Upper lobe of left lung (tissue), 6 donors: Measurements from ENCODE around the gene INPP4B. TPM values are rescaled to one million over a fixed set of nuclear protein-coding genes. Genes with fewer than 3 reads are reported as not detected.

Source experiments
- ATAC-seq, 2 donors: fragments of 200-7000 bp; cut with Tn5 transposase; one replicate each; pipeline ENCODE4 v1.9.1; 2022; ENCODE audit warnings: mild to moderate bottlenecking in 2 of 2, moderate library complexity in 2 of 2; ENCODE audit not compliant: low FRiP score in 2 of 2
- DNase-seq, 2 donors: peaks; one replicate each; pipeline ENCODE4 v3.0.0-alpha.2; 2019 to 2020
- H3K27ac ChIP-seq, 4 donors: fragments of 200-600 bp; sonication (generic); one replicate each; pipeline ENCODE4 v1.5.1; 2016 to 2019
- H3K27me3 ChIP-seq, 4 donors: fragments of 200-600 bp; sonication (generic); one replicate each; pipeline ENCODE4 v1.5.1; 2017 to 2019
- H3K36me3 ChIP-seq, 4 donors: fragments of 200-600 bp; sonication (generic); one replicate each; pipeline ENCODE4 v1.5.1; 2016 to 2019
- H3K4me1 ChIP-seq, 4 donors: fragments of 200-600 bp; sonication (generic); one replicate each; pipeline ENCODE4 v1.5.1; 2018 to 2019
- H3K4me3 ChIP-seq, 4 donors: fragments of 200-600 bp; sonication (generic); one replicate each; pipeline ENCODE4 v1.5.1; 2017 to 2019; ENCODE audit warnings: mild to moderate bottlenecking in 2 of 4, moderate library complexity in 1 of 4
- H3K9me3 ChIP-seq, 4 donors: fragments of 200-600 bp; sonication (generic); one replicate each; pipeline ENCODE4 v1.5.1; 2018 to 2019
- EP300 ChIP-seq, 4 donors: sonication (generic); formaldehyde crosslinking; IDR thresholded peaks; one replicate each; pipeline ENCODE4 v1.5.1; 2017; ENCODE audit warnings: antibody characterized with exemption in 4 of 4, control low read depth in 2 of 4
- POLR2A ChIP-seq, 4 donors: fragments of 450-650 bp; IDR thresholded peaks; one replicate each; pipeline ENCODE4 v1.5.1; 2016 to 2017; ENCODE audit warnings: antibody characterized with exemption in 4 of 4, mild to moderate bottlenecking in 2 of 4
- POLR2AphosphoS5 ChIP-seq, 2 donors: sonication (generic); formaldehyde crosslinking; IDR thresholded peaks; one replicate each; pipeline ENCODE4 v1.5.1; 2017; ENCODE audit warnings: antibody characterized with exemption in 2 of 2
- WGBS, 2 donors: methylation state at CpG; one replicate each; pipeline ENCODE4 v1.1.5; 2017 to 2018; 5-methylcytosine and 5-hydroxymethylcytosine counted together
- total RNA-seq, 6 donors: library from RNA; depleted of rRNA in 4 of 6; stranded (reverse); fragments of >200 nt in 4 of 6; gene quantifications; one replicate each; pipeline versions ENCODE4 v1.1.0 to v1.2.1, GENCODE V29; 2016 to 2021
- TF ChIP-seq, protein P1 (sequence below), 6 experiments: fragments of 450-650 bp in 4 of 6; fragments of 200-600 bp in 2 of 6; sonication (generic) in 2 of 6; IDR thresholded peaks; one replicate each; pipeline ENCODE4 v1.5.1; 2016 to 2019; ENCODE audit warnings: antibody characterized with exemption in 6 of 6
- donor health status: DM: no; HTN: no; CAD: no; lungs with moderate emphysema.
- donor health status: DM: no; HTN: yes; CAD: no; lungs with severe emphysema.

INPP4B gene
- total RNA-seq, 6 donors from 2014 or later, result 4.7 to 31.4 (median 10.4) TPM

DNA sequence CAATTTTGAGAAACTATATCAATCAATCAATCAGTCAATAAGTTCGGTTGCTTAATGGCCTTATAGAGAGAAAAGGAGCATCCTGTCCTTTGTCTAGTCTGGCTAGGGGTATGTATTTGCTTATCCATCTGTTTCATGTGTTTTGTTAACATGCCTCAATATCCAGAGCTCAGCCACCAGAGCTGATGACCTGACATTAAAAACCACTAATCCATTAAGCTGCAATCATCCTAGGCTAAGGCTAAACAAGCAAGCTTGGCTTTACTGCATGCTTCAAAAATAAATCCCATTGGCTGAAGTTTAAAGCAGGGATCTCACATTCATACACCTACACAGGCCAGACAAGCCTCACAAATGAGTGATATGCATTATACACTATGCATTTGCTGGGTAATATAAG is 139.7 kb downstream of the INPP4B start:
- Histone ChIP-seq H3K4me3 (no peak overlapping the region), H3K9me3 (no peaks in the 10 kb centered on the region), H3K4me1 (no peaks in the 10 kb centered on the region), H3K27ac (no peak overlapping the region), H3K27me3 (no peaks in the 10 kb centered on the region), H3K36me3 (no peaks in the 10 kb centered on the region)
- ATAC-seq (no peak), DNase-seq (no peak)
- WGBS, 2 donors, result 87 to 92% methylated on average over 1 of the region's 1 CpG
- TF ChIP-seq POLR2AphosphoS5 (IDR thresholded peaks at IDR 0.05), result no peak
- no peak for TF ChIP-seq POLR2A (IDR thresholded peaks at IDR 0.05)
- no peak for TF ChIP-seq EP300 (IDR thresholded peaks at IDR 0.05)
- TF ChIP-seq, protein P1, sequence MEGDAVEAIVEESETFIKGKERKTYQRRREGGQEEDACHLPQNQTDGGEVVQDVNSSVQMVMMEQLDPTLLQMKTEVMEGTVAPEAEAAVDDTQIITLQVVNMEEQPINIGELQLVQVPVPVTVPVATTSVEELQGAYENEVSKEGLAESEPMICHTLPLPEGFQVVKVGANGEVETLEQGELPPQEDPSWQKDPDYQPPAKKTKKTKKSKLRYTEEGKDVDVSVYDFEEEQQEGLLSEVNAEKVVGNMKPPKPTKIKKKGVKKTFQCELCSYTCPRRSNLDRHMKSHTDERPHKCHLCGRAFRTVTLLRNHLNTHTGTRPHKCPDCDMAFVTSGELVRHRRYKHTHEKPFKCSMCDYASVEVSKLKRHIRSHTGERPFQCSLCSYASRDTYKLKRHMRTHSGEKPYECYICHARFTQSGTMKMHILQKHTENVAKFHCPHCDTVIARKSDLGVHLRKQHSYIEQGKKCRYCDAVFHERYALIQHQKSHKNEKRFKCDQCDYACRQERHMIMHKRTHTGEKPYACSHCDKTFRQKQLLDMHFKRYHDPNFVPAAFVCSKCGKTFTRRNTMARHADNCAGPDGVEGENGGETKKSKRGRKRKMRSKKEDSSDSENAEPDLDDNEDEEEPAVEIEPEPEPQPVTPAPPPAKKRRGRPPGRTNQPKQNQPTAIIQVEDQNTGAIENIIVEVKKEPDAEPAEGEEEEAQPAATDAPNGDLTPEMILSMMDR (IDR thresholded peaks at IDR 0.05), result no peak

DNA sequence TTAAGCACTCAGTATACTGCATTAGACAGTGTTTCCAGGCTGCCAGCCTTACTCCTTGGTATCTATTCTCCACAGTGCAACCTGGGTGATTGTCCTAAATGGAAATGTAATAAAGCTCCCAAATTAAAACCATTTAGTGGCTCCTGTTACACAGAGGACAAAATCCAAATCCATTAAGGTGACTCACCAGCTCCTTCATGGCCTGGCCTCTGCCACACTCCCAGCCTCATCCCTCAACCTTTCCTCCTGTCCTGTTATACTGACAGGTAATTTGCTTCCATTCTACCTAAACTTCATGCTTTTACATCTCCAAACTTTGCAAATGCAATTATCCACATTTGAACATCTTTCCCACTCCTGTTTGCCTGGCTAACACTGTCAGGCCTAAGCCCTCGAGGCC is 140.3 kb downstream of the INPP4B start:
- TF ChIP-seq POLR2AphosphoS5 (IDR thresholded peaks at IDR 0.05) (no peak), POLR2A (IDR thresholded peaks at IDR 0.05) (no peak), EP300 (IDR thresholded peaks at IDR 0.05) (no peak)
- TF ChIP-seq, protein P1 (IDR thresholded peaks at IDR 0.05), result no peak
- no peak overlapping the region for H3K27ac ChIP-seq
- no peak for DNase-seq
- H3K9me3 ChIP-seq, result no peaks in the 10 kb centered on the region
- ATAC-seq, result no peak
- H3K27me3 ChIP-seq, result no peaks in the 10 kb centered on the region
- no peaks in the 10 kb centered on the region for H3K36me3 ChIP-seq
- H3K4me3 ChIP-seq, result no peak overlapping the region
- WGBS, 2 donors, result 85 to 87% methylated on average over 1 of the region's 1 CpG
- no peaks in the 10 kb centered on the region for H3K4me1 ChIP-seq

DNA sequence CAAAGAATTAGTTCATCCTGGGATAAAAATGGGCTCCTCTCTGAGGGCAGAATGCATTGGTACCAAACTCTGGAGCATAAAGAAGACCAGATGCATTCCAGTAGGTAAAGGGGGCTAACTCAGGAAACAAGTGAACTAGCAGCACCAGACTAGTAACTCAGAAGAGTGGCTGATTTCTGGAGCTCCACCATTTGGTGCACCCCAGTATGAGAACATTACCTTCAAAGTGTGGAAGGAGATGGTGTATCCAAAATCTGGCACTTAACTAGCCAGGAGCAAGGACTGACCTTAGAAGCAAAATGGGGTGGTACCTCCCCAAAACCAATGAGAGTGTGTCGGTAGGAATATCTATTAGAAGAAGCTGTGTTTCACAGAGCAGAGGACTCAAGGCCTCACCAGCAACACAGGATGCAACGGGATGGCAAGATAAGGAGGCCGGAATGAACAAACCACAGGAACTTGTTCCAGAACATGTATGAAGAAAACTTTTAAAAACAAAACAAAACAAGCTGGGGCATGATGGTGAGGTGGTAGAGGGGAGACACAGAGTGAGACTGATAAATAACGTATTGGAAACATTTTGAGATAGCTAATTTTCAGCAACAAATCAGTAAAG is 142.3 kb downstream of the INPP4B start:
- Histone ChIP-seq H3K27ac (no peak overlapping the region), H3K4me3 (no peak overlapping the region), H3K9me3 (no peaks in the 10 kb centered on the region), H3K36me3 (no peaks in the 10 kb centered on the region), H3K4me1 (no peaks in the 10 kb centered on the region), H3K27me3 (no peaks in the 10 kb centered on the region)
- WGBS, 2 donors, result 37 to 51% methylated on average over 4 of the region's 4 CpGs
- ATAC-seq (no peak), DNase-seq (no peak)
- TF ChIP-seq POLR2AphosphoS5 (IDR thresholded peaks at IDR 0.05), result no peak
- no peak for TF ChIP-seq EP300 (IDR thresholded peaks at IDR 0.05)
- TF ChIP-seq, protein P1 (IDR thresholded peaks at IDR 0.05), result no peak
- no peak for TF ChIP-seq POLR2A (IDR thresholded peaks at IDR 0.05)

DNA sequence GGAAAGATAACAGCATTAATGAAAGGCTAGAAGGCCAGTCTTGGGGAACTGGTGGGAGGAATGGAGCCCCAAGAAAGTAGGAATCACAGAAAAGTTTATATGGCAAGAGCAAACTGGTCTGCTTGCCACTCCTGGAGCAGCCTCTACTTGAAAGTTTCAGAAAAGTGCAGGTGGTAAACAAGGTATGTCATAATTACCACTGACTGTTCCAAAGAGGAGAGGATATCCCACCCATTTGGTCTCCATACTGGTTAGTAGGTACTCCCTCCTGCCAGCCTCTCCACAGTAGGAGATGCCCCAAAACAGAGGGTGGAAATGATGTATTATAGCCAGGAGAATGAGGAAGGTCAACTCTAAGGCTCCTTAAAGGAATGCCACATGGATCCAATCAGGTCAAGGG is 145.1 kb downstream of the INPP4B start:
- peaks cover 0 to 3% (median 1%) of the 10 kb centered on the region in 4 donors for H3K4me1 ChIP-seq

More for the DNA sequence above, 145.1 kb downstream of the INPP4B start:
- H3K4me3 ChIP-seq, result no peak overlapping the region
- H3K36me3 ChIP-seq, result no peaks in the 10 kb centered on the region
- no peak for ATAC-seq
- H3K27me3 ChIP-seq, result no peaks in the 10 kb centered on the region
- TF ChIP-seq POLR2AphosphoS5 (IDR thresholded peaks at IDR 0.05), result no peak
- TF ChIP-seq POLR2A (IDR thresholded peaks at IDR 0.05), result no peak
- TF ChIP-seq, protein P1 (IDR thresholded peaks at IDR 0.05), result no peak
- TF ChIP-seq EP300 (IDR thresholded peaks at IDR 0.05), result no peak
- H3K9me3 ChIP-seq, result no peaks in the 10 kb centered on the region
- no peak for DNase-seq
- no peak overlapping the region for H3K27ac ChIP-seq
